Adrenal gland (tissue), 5 donors: ENCODE measurements around the gene TM4SF4.

Experiments used
- POLR2A ChIP-seq, 2 donors: fragments of 450-650 bp; IDR thresholded peaks; one replicate each; pipeline ENCODE4 v1.6.1; 2017; ENCODE audit warnings: antibody characterized with exemption in 2 of 2, mild to moderate bottlenecking in 2 of 2, moderate library complexity in 1 of 2
- TF ChIP-seq, protein P1 (sequence below), 6 experiments: fragments of 450-650 bp in 4 of 6; fragments of 200-600 bp in 2 of 6; sonication (generic) in 1 of 6; IDR thresholded peaks; 1 replicate in 5 of 6; 2 replicates in 1 of 6; pipeline versions ENCODE4 v1.5.1 to v1.8.0; 2016 to 2021; ENCODE audit warnings: antibody characterized with exemption in 6 of 6, mild to moderate bottlenecking in 2 of 6, moderate library complexity in 1 of 6
- donor health status: DM: no; HTN: no; CAD: no.

DNA sequence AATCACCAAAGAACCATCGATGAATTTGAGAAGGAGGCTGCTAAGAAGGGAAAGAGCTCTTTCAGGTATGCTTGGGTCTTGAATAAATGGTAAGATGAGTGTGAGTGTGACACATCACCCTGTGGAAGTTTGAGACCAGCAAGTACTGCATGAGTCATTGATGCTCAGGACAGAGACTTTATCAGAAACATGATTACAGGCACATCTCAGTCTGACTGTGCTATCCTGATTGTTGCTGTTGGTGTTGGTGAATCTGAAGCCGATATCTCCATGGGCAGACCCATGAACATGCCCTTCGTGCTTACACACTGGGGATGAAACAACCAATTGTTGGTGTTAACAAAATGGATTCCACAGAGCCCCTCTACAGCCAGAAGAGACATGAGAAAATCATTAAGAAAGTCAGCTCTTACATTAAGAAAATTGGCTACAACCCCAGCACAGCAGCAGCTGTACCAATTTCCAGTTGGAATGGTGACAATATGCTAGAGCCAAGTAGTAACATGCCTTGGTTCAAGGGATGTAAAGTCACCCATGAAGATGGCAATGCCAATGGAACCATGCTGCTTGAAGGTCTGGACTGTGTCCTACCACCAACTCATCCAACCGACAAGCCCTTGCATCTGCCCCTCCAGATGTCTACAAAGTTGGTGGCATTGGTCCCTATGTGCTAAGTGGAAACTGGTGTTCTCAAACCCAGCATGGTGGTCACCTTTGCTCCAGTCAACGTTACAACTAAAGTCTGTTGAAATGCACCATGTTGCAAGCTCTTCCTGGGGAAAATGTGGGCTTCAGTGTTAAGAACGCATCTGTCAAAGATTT, 20.5 kb downstream of the TM4SF4 start:
- TF ChIP-seq, protein P1, sequence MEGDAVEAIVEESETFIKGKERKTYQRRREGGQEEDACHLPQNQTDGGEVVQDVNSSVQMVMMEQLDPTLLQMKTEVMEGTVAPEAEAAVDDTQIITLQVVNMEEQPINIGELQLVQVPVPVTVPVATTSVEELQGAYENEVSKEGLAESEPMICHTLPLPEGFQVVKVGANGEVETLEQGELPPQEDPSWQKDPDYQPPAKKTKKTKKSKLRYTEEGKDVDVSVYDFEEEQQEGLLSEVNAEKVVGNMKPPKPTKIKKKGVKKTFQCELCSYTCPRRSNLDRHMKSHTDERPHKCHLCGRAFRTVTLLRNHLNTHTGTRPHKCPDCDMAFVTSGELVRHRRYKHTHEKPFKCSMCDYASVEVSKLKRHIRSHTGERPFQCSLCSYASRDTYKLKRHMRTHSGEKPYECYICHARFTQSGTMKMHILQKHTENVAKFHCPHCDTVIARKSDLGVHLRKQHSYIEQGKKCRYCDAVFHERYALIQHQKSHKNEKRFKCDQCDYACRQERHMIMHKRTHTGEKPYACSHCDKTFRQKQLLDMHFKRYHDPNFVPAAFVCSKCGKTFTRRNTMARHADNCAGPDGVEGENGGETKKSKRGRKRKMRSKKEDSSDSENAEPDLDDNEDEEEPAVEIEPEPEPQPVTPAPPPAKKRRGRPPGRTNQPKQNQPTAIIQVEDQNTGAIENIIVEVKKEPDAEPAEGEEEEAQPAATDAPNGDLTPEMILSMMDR (IDR thresholded peaks at IDR 0.05), result no peak
- no peak for TF ChIP-seq POLR2A (IDR thresholded peaks at IDR 0.05)
